ENCODE measurements around the gene WDR20.

- TF ChIP-seq CTCF (IDR thresholded peaks at IDR 0.05) (no peak), POLR2AphosphoS5 (IDR thresholded peaks at IDR 0.05) (no peak), POLR2A (IDR thresholded peaks at IDR 0.05) (no peak), EP300 (IDR thresholded peaks at IDR 0.05) (no peak)
These were observed 2.1 kb downstream of the WDR20 start for GRCh38 chr14:102141797-102142196.
